Osteocyte (in vitro differentiated cells): ENCODE data around the gene MANF. TPM values are rescaled to one million over a fixed set of nuclear protein-coding genes. Genes with fewer than 3 reads are reported as not detected.

Source experiments
- DNase-seq: peaks from one replicate; pipeline ENCODE4 v3.0.0; 2021; ENCODE audit warnings: mixed read lengths; ENCODE audit not compliant: unreplicated experiment; ENCODE audit errors: extremely low spot score
- H3K27ac Mint-ChIP-seq: one replicate; pipeline ENCODE4 v1.8.0; 2021; ENCODE audit warnings: mild to moderate bottlenecking, mixed read lengths; ENCODE audit not compliant: unreplicated experiment
- H3K27me3 Mint-ChIP-seq: one replicate; pipeline ENCODE4 v1.8.0; 2021; ENCODE audit warnings: mixed read lengths; ENCODE audit not compliant: unreplicated experiment
- H3K36me3 Mint-ChIP-seq: one replicate; pipeline ENCODE4 v1.8.0; 2021; ENCODE audit warnings: mixed read lengths; ENCODE audit not compliant: unreplicated experiment
- H3K4me1 Mint-ChIP-seq: one replicate; pipeline ENCODE4 v1.8.0; 2021; ENCODE audit warnings: mixed read lengths; ENCODE audit not compliant: unreplicated experiment
- H3K4me3 Mint-ChIP-seq: one replicate; pipeline ENCODE4 v1.8.0; 2021; ENCODE audit warnings: mild to moderate bottlenecking, moderate library complexity, mixed read lengths; ENCODE audit not compliant: unreplicated experiment
- H3K9me3 Mint-ChIP-seq: one replicate; pipeline ENCODE4 v1.8.0; 2021; ENCODE audit warnings: mixed read lengths; ENCODE audit not compliant: unreplicated experiment
- CTCF ChIP-seq: fragments of 200-600 bp; sonication (generic); IDR thresholded peaks from 2 replicates; pipeline ENCODE4 v1.5.0; 2021; ENCODE audit warnings: antibody characterized with exemption, mild to moderate bottlenecking, moderate library complexity
- total RNA-seq: library from RNA; stranded (reverse); gene quantifications from 2 replicates; pipeline ENCODE4 v1.2.1, GENCODE V29; 2021

The MANF gene
- total RNA-seq, 1 donor from 2014 or later = 94.8 TPM

- Mint-ChIP-seq H3K27ac (no peak overlapping the region), H3K36me3 (peaks cover 34% of the 10 kb centered on the region), H3K4me3 (peak overlapping the region; percentile 42), H3K4me1 (peaks cover 40% of the 10 kb centered on the region), H3K9me3 (no peaks in the 10 kb centered on the region), H3K27me3 (no peaks in the 10 kb centered on the region)
- DNase-seq = no peak
- TF ChIP-seq CTCF = no peak
Observed at GRCh38 chr3:51393134-51393495, 8.0 kb downstream of the MANF start.

- no peak for DNase-seq
- Mint-ChIP-seq H3K27me3 (no peaks in the 10 kb centered on the region), H3K9me3 (no peaks in the 10 kb centered on the region), H3K36me3 (peaks cover 33% of the 10 kb centered on the region), H3K4me1 (peaks cover 40% of the 10 kb centered on the region), H3K4me3 (no peak overlapping the region), H3K27ac (no peak overlapping the region)
- no peak for TF ChIP-seq CTCF
Observed at GRCh38 chr3:51393564-51393963, 8.5 kb downstream of the MANF start.

GRCh38 chr3:51394541-51394940, 9.4 kb downstream of the MANF start:
- no peak for DNase-seq
- no peak for TF ChIP-seq CTCF
- H3K4me3 Mint-ChIP-seq = no peak overlapping the region
- peaks cover 27% of the 10 kb centered on the region for H3K36me3 Mint-ChIP-seq
- H3K9me3 Mint-ChIP-seq = no peaks in the 10 kb centered on the region
- no peaks in the 10 kb centered on the region for H3K27me3 Mint-ChIP-seq
- peaks cover 34% of the 10 kb centered on the region for H3K4me1 Mint-ChIP-seq
- no peak overlapping the region for H3K27ac Mint-ChIP-seq

- no peak overlapping the region for H3K27ac Mint-ChIP-seq
- no peaks in the 10 kb centered on the region for H3K27me3 Mint-ChIP-seq
- DNase-seq = no peak
- no peak overlapping the region for H3K4me3 Mint-ChIP-seq
- H3K4me1 Mint-ChIP-seq = peaks cover 31% of the 10 kb centered on the region
- no peaks in the 10 kb centered on the region for H3K9me3 Mint-ChIP-seq
- TF ChIP-seq CTCF = no peak
- H3K36me3 Mint-ChIP-seq = peaks cover 27% of the 10 kb centered on the region
Observed at GRCh38 chr3:51395493-51396213, 10.6 kb downstream of the MANF start.

GRCh38 chr3:51396401-51396800, 11.3 kb downstream of the MANF start:
- Mint-ChIP-seq H3K27ac (peak overlapping the region; percentile 55), H3K4me3 (no peak overlapping the region), H3K27me3 (no peaks in the 10 kb centered on the region), H3K4me1 (peaks cover 29% of the 10 kb centered on the region), H3K9me3 (no peaks in the 10 kb centered on the region), H3K36me3 (peaks cover 32% of the 10 kb centered on the region)
- no peak for DNase-seq
- no peak for TF ChIP-seq CTCF
